ENCODE measurements around the gene F12.

F12 gene

DNA sequence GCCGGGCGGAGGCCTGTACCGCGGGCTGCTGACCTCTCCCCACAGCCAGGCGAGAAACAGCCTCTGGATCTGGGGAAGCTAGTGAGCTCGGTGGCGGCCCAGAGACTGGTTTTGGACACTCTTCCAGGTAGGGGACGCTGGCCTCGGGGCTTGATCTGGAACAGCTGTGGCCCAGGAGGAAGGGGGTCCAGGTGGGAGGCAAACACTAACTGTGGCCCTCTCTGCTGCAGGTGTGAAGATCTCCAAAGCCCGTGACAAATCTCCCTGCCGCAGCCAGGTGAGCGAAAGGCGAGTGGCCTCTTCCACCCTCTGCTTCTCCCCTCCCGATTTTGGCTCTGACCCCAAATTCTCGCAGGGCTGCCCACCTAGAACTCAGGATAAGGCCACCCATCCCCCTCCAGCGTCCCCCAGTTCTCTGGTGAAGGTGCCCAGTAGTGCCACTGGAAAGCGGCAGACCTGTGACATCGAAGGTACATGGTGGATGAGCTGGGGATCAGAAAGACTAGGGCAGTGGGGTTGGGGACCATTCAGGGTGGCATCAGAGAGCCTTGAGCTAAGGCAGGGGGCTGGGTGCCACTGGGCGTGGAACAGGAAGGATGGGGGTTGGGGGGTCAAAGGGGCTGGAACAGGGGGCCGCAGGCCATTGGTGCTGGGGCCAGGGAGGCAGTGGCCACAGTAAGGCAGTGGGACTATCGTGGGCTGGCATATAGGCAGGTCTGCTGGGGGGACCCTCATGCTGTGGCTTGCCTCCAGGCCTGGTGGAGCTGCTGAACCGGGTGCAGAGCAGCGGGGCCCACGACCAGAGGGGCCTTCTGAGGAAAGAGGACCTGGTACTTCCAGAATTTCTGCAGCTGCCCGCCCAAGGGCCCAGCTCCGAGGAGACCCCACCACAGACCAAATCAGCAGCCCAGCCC lies 38.0 kb downstream of the F12 start:
- TF ChIP-seq GATA2 (IDR thresholded peaks at IDR 0.05; ENCODE audit: low read depth, low read length) = no peak
- no peak for TF ChIP-seq GATA3 (IDR thresholded peaks at IDR 0.05; ENCODE audit: low read depth, low read length)

GRCh38 chr5:177370488-177371119 lies 38.8 kb downstream of the F12 start:
- TF ChIP-seq GATA2 (IDR thresholded peaks at IDR 0.05; ENCODE audit: low read depth, low read length) (no peak), GATA3 (IDR thresholded peaks at IDR 0.05; ENCODE audit: low read depth, low read length) (no peak)

DNA sequence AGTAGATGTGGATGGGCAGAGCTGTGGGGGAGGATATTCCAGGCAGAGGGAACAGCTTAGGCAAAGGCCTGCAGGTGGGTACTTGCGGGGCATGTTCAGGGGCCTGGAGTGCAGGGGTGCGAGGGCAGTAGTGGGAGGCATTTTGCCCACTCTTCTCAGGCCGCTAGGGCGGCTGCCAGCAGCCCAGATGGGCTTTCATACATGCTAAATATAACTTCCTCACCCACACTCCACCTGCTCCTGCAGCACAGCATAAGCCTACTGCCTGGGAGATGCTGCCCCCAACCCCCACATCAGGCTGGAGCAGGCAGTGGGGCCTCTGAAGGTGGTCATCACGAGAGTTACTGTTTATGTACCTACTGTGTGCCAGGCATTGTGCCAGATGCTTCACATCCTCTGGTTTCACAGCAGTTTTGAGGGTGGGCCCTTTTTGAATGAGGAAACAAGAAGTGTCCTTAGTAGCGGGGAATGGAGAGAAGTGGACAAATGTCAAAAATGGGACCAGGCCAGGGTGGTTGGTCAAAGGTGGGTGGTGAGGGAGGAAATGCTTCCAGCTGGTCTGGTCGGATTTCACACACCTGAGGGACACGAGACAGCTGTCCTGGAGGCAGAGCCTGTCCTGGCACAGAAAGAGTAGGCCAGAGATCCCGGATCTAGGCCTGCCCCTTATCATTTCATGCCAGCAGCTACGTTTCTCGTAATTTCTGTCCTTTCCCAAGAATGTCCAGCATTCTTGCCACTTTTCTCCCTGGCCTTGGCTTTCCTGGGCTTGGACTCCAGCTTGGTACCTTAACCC lies 39.5 kb downstream of the F12 start:
- TF ChIP-seq GATA2 (IDR thresholded peaks at IDR 0.05; ENCODE audit: low read depth, low read length) (no peak), GATA3 (IDR thresholded peaks at IDR 0.05; ENCODE audit: low read depth, low read length) (no peak)

DNA sequence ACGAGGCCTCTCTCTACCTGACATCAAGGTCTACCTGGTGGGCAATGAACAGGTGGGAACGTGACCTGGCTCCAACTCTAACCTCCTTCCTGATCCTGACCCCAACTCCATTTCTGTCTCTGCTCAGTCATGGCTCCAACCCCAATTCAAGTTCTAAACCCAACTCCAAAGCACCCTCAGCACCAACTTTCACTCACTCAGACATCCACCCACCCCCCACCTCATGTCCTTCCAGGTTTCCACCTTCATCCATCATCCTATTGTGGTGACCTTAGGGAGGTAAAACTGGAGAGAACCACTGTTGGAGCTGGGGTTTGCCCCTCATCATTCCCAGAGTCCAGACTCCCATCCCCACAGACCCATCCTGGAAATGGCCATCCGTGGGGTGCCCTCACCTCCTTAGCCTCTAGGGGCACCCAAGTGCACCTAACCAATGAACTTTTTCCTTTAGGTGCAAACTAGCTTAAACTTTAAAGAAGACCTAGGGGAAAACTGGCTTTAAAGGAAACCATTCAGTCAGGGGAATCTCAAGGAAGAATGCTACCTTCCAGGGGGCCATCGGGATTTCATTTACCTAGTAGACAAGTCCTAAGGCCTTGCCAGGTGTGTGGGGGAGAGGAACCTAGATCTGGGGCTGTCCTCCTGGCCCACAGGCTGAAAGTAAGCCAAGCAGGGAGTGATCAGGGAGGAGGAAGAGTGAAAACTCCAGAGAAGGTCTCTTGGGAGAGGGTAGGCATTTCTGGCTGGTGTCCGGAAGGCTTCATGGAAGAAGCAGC lies 40.3 kb downstream of the F12 start:
- TF ChIP-seq GATA2 (IDR thresholded peaks at IDR 0.05; ENCODE audit: low read depth, low read length) (no peak), GATA3 (IDR thresholded peaks at IDR 0.05; ENCODE audit: low read depth, low read length) (no peak)

- TF ChIP-seq GATA2 (IDR thresholded peaks at IDR 0.05; ENCODE audit: low read depth, low read length) (no peak), GATA3 (IDR thresholded peaks at IDR 0.05; ENCODE audit: low read depth, low read length) (no peak)
Measured at GRCh38 chr5:177367981-177368868, 41.1 kb downstream of the F12 start.

DNA sequence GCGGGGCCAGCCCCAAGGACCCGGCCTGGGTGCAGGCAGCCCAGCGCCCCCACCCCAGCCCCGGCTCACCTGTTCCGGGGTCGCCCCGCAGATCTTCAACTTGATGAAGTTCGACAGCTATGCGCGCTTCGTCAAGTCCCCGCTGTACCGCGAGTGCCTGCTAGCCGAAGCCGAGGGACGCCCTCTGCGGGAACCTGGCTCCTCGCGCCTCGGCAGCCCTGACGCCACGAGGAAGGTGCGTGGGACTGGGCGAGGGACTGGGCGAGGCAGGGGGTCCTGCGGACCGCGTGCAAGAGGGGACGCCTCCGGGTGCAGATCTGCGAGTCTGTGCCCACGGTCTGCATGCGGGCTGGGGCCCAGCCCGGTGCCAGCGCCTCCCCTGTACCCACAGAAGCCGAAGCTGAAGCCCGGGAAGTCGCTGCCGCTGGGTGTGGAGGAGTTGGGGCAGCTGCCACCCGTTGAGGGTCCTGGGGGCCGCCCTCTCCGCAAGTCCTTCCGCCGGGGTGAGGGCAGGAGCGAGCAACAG lies 42.0 kb downstream of the F12 start:
- no peak for TF ChIP-seq GATA2 (IDR thresholded peaks at IDR 0.05; ENCODE audit: low read depth, low read length)
- TF ChIP-seq GATA3 (IDR thresholded peaks at IDR 0.05; ENCODE audit: low read depth, low read length) = no peak

DNA sequence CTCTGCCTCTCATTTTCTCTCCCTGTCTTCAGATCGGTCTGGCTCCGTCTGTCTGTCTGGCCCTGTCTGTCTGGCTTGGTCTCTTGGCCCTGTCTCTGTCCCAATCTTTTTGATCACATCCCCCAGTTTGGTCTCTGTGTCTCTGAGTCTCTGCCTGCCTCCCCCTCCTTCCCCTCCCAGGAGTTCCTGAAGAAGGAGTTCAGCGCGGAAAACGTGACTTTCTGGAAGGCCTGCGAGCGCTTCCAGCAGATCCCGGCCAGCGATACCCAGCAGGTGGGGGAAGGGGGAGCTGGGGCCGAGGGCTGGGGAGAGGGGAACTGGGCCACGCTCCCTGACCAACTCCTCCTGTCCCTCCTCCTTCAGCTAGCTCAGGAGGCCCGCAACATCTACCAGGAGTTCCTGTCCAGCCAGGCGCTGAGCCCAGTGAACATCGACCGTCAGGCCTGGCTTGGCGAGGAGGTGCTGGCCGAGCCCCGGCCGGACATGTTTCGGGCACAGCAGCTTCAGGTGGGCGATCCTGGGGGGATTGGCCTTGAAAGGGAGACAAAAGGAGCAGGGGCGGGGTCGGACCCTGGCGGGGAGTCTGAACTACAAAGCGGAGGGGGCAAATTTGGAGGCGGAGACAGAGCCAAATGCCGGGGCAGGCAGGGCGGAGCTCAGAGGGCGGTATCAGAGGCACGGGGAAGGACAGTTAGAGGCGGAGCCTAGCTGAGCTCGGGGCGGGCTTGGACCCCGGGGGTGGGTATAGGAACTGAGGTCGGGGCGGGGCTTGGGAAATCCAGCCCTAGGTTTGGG lies 42.6 kb downstream of the F12 start:
- no peak for TF ChIP-seq GATA3 (IDR thresholded peaks at IDR 0.05; ENCODE audit: low read depth, low read length)
- TF ChIP-seq GATA2 (IDR thresholded peaks at IDR 0.05; ENCODE audit: low read depth, low read length) = peak; percentile 35; the same call in 1 of the 2 replicates

DNA sequence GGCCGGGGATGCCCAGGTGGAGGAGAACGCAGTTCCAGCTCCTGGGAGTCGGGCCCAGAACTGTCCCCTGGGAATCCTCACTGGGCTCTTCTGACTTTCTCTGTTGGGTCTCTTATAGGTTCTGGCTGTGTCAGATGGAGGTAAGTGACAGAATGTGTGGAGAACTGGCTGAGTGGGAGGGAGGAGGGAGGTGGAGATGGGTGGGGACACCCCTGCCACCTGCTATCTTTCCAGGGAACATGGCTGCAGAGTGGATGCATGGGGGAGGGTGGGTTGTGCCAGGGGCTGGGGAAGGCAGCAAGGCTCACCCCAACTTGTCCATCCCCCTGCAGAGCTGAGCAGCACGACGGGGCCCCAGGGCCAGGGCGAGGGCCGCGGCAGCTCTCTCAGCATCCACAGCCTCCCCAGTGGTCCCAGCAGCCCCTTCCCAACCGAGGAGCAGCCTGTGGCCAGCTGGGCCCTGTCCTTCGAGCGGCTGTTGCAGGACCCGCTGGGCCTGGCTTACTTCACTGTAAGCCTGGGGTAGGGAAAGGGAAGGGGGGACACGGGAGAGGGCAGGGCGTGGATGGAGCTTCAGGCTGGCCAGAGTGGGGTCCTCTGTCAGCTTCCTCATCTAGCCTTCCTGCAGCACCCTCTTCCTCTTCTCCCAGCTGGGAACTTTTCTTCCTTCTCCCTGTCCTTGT lies 43.4 kb downstream of the F12 start:
- TF ChIP-seq GATA3 (IDR thresholded peaks at IDR 0.05; ENCODE audit: low read depth, low read length) (no peak), GATA2 (IDR thresholded peaks at IDR 0.05; ENCODE audit: low read depth, low read length) (no peak)

DNA sequence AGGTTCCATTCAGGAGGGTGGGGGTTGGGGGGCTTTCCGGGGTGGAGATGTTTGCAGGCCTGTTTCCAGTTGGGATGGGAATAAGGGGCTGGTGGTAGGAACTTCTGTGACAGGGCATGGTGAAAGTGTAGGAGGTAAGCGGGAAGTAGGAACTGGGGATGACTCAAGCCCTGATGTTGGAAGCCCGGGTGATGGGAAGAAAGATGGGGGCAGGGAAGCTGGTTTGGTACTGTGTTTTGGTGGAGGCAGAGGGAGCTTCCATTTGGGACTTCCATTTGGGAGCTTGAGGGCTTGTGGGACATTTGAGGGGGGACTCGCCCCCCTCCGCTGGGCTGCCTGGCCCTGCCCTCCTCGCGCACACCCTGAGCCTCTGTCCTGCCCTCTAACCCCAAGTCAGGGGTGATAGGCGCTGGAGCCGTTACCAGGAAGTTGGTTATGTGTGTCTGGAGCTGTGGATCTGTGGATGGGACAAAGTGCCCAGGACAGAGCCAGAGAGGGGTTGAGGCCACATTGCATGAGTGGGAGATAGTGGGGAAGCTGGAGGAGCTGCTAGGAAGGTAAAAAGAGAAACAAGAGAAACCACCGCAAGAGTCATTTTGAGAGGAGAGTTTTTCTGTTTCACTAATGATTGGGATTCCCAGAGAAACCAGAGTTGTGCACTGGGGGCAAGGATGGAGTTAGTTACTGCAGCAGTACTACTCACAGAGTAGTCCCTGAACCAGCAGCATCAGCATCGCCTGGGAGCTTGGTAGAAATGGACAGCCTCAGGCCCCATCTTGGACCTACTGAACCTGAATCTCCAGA lies 45.0 kb downstream of the F12 start:
- no peak for TF ChIP-seq GATA3 (IDR thresholded peaks at IDR 0.05; ENCODE audit: low read depth, low read length)
- TF ChIP-seq GATA2 (IDR thresholded peaks at IDR 0.05; ENCODE audit: low read depth, low read length) = no peak

- TF ChIP-seq GATA2 (IDR thresholded peaks at IDR 0.05; ENCODE audit: low read depth, low read length) (no peak), GATA3 (IDR thresholded peaks at IDR 0.05; ENCODE audit: low read depth, low read length) (no peak)
Measured at GRCh38 chr5:177363565-177363964, 45.8 kb downstream of the F12 start.
